GM23338 (cell line): Measurements from ENCODE around the gene MEIOB. TPM values are rescaled to one million over a fixed set of nuclear protein-coding genes. Genes with fewer than 3 reads are reported as not detected.

Experiments used
- ATAC-seq: fragments of 200-7000 bp; cut with Tn5 transposase; 3 replicates; pipeline ENCODE4 v1.9.1; 2020
- DNase-seq: peaks from one replicate; pipeline ENCODE4 v3.0.0-alpha.2; 2015; ENCODE audit warnings: low spot score
- H2AFZ ChIP-seq: fragments of 200-600 bp; sonication (generic); 2 replicates; pipeline ENCODE4 v1.8.0; 2016; ENCODE audit warnings: antibody characterized with exemption, mild to moderate bottlenecking, moderate library complexity
- H3F3A ChIP-seq: fragments of 200-600 bp; sonication (generic); replicated peaks from 2 replicates; pipeline ENCODE4 v1.8.0; 2017; ENCODE audit warnings: antibody characterized with exemption, mixed run types, low read depth
- H3K27ac ChIP-seq: fragments of 200-600 bp; sonication (generic); 2 replicates; pipeline ENCODE4 v1.6.1; 2016; ENCODE audit warnings: low read depth
- H3K27me3 ChIP-seq: fragments of 200-600 bp; sonication (generic); 2 replicates; pipeline ENCODE4 v1.8.0; 2016; ENCODE audit warnings: mild to moderate bottlenecking, mixed run types, moderate library complexity; ENCODE audit not compliant: insufficient read depth
- H3K36me3 ChIP-seq: fragments of 200-600 bp; sonication (generic); 2 replicates; pipeline ENCODE4 v1.8.0; 2016; ENCODE audit warnings: mild to moderate bottlenecking; ENCODE audit not compliant: insufficient read depth
- H3K4me1 ChIP-seq: fragments of 200-600 bp; sonication (generic); 2 replicates; pipeline ENCODE4 v1.8.0; 2016; ENCODE audit warnings: mild to moderate bottlenecking, moderate library complexity; ENCODE audit not compliant: insufficient read depth
- H3K4me2 ChIP-seq: fragments of 200-600 bp; sonication (generic); 2 replicates; pipeline ENCODE4 v1.7.1; 2017; ENCODE audit warnings: mixed run types
- H3K4me3 ChIP-seq: fragments of 200-600 bp; sonication (generic); 2 replicates; pipeline ENCODE4 v1.6.1; 2016; ENCODE audit warnings: mixed run types
- H3K79me2 ChIP-seq: fragments of 200-600 bp; sonication (generic); replicated peaks from 2 replicates; pipeline ENCODE4 v1.8.0; 2017; ENCODE audit warnings: mild to moderate bottlenecking; ENCODE audit not compliant: insufficient read depth
- H3K9me2 ChIP-seq: fragments of 200-600 bp; sonication (generic); 2 replicates; pipeline ENCODE4 v1.8.0; 2017; ENCODE audit not compliant: insufficient read depth
- H4K20me1 ChIP-seq: fragments of 200-600 bp; sonication (generic); replicated peaks from 2 replicates; pipeline ENCODE4 v1.8.0; 2017; ENCODE audit warnings: mild to moderate bottlenecking; ENCODE audit not compliant: insufficient read depth
- H3K27ac Mint-ChIP-seq: 2 replicates; pipeline ENCODE4 v1.8.0; 2020; ENCODE audit warnings: inconsistent platforms, mild to moderate bottlenecking, moderate library complexity, mixed read lengths
- H3K27me3 Mint-ChIP-seq: 3 replicates; pipeline ENCODE4 v1.8.0; 2022; ENCODE audit warnings: low read depth, mild to moderate bottlenecking, moderate library complexity, mixed read lengths, inconsistent platforms; ENCODE audit not compliant: insufficient read depth, poor library complexity
- H3K36me3 Mint-ChIP-seq: 3 replicates; pipeline ENCODE4 v1.8.0; 2021; ENCODE audit warnings: low read depth, mild to moderate bottlenecking, inconsistent platforms, moderate library complexity, mixed read lengths
- H3K4me1 Mint-ChIP-seq: 3 replicates; pipeline ENCODE4 v1.8.0; 2020; ENCODE audit warnings: mild to moderate bottlenecking, inconsistent platforms, mixed read lengths
- H3K4me3 Mint-ChIP-seq: 3 replicates; pipeline ENCODE4 v1.8.0; 2021; ENCODE audit warnings: moderate library complexity, mild to moderate bottlenecking, inconsistent platforms, mixed read lengths
- H3K9me3 Mint-ChIP-seq: 3 replicates; pipeline ENCODE4 v1.8.0; 2020; ENCODE audit warnings: moderate library complexity, mild to moderate bottlenecking, inconsistent platforms, mixed read lengths
- CREB1 ChIP-seq: fragments of 250-450 bp; sonication (Bioruptor Pico); IDR thresholded peaks from 2 replicates; pipeline ENCODE4 v1.5.0; 2020; ENCODE audit warnings: low read depth, mild to moderate bottlenecking, moderate library complexity
- EZH2 ChIP-seq: fragments of 200-600 bp; sonication (generic); IDR thresholded peaks from one replicate; pipeline ENCODE4 v1.8.0; 2017; ENCODE audit warnings: antibody characterized with exemption, mild to moderate bottlenecking, low read depth; ENCODE audit not compliant: unreplicated experiment
- STAT1 ChIP-seq: IDR thresholded peaks from one replicate; pipeline ENCODE4 v1.6.1; 2016; ENCODE audit warnings: antibody characterized with exemption; ENCODE audit not compliant: unreplicated experiment
- ZNF114 ChIP-seq: fragments of 250-450 bp; sonication (Bioruptor Pico); IDR thresholded peaks from 2 replicates; pipeline ENCODE4 v1.5.0; 2020; ENCODE audit warnings: mild to moderate bottlenecking, moderate library complexity
- ZNF331 ChIP-seq: fragments of 250-450 bp; sonication (Bioruptor Pico); IDR thresholded peaks from 2 replicates; pipeline ENCODE4 v1.5.0; 2020; ENCODE audit warnings: low read depth, mild to moderate bottlenecking, moderate library complexity
- polyA plus RNA-seq: library from polyadenylated mRNA; unstranded; fragments of >200 nt; fragmentation: Nextera tagmentation; extraction: Ambion mirVana; gene quantifications from 2 replicates; pipeline ENCODE4 v1.2.1, GENCODE V29; 2016
- total RNA-seq: library from RNA; depleted of rRNA; stranded (reverse); fragments of >200 nt; shearing (Covaris generic); gene quantifications from 2 replicates; pipeline ENCODE4 v1.2.3, GENCODE V29; 2014
- TF ChIP-seq, protein P1 (sequence below): fragments of 250-450 bp; sonication (Bioruptor Pico); IDR thresholded peaks from 2 replicates; pipeline ENCODE4 v1.5.0; 2020; ENCODE audit warnings: mild to moderate bottlenecking, moderate library complexity
- TF ChIP-seq, protein P2 (sequence below): IDR thresholded peaks from 2 replicates; pipeline ENCODE4 v1.6.1; 2016; ENCODE audit warnings: antibody characterized with exemption
- TF ChIP-seq, protein P3 (sequence below): IDR thresholded peaks from one replicate; pipeline ENCODE4 v1.6.1; 2018; ENCODE audit warnings: antibody characterized with exemption; ENCODE audit not compliant: unreplicated experiment

The MEIOB gene
- total and polyA plus RNA-seq, 2 experiments from 2014 or later, result 7.3 to 8.7 TPM

DNA sequence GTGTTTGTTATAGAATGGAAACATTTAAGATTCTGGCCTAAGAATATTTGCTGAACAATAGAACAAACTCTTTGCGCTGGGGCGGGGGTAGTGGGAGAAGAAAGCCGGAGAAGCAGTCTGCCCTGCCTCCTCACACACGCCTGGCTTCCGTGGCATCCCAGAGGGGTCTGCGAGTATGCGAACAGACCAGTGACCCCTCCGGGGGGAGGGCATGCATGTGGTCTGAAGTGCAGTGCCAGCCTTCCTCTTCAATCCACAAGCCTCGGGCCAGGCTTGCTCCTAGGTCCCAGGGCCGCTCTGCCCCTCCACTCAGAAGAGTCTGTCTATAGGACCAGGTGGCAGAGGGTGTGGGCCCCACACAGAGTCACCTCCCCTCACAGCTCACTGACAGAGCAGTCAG lies 64.3 kb downstream of the MEIOB start:
- no peaks in the 10 kb centered on the region for H3K9me2 ChIP-seq

DNA sequence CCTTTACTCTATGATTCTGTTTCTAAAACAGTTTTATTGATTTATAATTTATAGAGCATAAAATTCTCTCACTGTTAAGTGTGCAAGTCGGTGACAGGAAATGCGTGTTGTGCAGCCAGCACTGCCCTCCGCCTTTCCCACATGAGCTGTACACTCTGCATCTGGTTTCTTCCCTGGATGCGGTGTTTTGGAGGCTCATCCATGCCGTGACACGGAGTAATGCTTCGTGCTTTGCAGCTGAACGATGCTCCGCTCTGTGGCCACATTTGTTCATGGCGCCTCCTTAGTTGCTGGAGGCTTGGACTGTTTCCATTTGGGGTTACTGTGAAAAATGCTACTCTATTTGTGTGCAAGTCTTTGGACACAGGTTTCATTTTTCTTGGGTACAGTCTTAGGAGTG lies 71.3 kb downstream of the MEIOB start:
- H3K4me3 Mint-ChIP-seq, result no peak overlapping the region
- no peaks in the 10 kb centered on the region for H4K20me1 ChIP-seq
- TF ChIP-seq, protein P1, sequence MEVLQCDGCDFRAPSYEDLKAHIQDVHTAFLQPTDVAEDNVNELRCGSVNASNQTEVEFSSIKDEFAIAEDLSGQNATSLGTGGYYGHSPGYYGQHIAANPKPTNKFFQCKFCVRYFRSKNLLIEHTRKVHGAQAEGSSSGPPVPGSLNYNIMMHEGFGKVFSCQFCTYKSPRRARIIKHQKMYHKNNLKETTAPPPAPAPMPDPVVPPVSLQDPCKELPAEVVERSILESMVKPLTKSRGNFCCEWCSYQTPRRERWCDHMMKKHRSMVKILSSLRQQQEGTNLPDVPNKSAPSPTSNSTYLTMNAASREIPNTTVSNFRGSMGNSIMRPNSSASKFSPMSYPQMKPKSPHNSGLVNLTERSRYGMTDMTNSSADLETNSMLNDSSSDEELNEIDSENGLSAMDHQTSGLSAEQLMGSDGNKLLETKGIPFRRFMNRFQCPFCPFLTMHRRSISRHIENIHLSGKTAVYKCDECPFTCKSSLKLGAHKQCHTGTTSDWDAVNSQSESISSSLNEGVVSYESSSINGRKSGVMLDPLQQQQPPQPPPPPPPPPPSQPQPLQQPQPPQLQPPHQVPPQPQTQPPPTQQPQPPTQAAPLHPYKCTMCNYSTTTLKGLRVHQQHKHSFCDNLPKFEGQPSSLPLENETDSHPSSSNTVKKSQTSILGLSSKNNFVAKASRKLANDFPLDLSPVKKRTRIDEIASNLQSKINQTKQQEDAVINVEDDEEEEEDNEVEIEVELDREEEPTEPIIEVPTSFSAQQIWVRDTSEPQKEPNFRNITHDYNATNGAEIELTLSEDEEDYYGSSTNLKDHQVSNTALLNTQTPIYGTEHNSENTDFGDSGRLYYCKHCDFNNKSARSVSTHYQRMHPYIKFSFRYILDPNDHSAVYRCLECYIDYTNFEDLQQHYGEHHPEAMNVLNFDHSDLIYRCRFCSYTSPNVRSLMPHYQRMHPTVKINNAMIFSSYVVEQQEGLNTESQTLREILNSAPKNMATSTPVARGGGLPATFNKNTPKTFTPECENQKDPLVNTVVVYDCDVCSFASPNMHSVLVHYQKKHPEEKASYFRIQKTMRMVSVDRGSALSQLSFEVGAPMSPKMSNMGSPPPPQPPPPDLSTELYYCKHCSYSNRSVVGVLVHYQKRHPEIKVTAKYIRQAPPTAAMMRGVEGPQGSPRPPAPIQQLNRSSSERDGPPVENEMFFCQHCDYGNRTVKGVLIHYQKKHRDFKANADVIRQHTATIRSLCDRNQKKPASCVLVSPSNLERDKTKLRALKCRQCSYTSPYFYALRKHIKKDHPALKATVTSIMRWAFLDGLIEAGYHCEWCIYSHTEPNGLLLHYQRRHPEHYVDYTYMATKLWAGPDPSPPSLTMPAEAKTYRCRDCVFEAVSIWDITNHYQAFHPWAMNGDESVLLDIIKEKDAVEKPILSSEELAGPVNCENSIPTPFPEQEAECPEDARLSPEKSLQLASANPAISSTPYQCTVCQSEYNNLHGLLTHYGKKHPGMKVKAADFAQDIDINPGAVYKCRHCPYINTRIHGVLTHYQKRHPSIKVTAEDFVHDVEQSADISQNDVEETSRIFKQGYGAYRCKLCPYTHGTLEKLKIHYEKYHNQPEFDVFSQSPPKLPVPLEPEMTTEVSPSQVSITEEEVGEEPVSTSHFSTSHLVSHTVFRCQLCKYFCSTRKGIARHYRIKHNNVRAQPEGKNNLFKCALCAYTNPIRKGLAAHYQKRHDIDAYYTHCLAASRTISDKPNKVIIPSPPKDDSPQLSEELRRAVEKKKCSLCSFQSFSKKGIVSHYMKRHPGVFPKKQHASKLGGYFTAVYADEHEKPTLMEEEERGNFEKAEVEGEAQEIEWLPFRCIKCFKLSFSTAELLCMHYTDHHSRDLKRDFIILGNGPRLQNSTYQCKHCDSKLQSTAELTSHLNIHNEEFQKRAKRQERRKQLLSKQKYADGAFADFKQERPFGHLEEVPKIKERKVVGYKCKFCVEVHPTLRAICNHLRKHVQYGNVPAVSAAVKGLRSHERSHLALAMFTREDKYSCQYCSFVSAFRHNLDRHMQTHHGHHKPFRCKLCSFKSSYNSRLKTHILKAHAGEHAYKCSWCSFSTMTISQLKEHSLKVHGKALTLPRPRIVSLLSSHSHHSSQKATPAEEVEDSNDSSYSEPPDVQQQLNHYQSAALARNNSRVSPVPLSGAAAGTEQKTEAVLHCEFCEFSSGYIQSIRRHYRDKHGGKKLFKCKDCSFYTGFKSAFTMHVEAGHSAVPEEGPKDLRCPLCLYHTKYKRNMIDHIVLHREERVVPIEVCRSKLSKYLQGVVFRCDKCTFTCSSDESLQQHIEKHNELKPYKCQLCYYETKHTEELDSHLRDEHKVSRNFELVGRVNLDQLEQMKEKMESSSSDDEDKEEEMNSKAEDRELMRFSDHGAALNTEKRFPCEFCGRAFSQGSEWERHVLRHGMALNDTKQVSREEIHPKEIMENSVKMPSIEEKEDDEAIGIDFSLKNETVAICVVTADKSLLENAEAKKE (CRISPR knock-in tag), result no peak
- TF ChIP-seq STAT1, result no peak
- no peak for TF ChIP-seq CREB1 (CRISPR knock-in tag)
- no peak for TF ChIP-seq ZNF114 (CRISPR knock-in tag)
- no peak for TF ChIP-seq EZH2
- TF ChIP-seq, protein P2, sequence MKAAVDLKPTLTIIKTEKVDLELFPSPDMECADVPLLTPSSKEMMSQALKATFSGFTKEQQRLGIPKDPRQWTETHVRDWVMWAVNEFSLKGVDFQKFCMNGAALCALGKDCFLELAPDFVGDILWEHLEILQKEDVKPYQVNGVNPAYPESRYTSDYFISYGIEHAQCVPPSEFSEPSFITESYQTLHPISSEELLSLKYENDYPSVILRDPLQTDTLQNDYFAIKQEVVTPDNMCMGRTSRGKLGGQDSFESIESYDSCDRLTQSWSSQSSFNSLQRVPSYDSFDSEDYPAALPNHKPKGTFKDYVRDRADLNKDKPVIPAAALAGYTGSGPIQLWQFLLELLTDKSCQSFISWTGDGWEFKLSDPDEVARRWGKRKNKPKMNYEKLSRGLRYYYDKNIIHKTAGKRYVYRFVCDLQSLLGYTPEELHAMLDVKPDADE, result no peak

More for the DNA sequence above, 64.3 kb downstream of the MEIOB start:
- no peaks in the 10 kb centered on the region for H3F3A ChIP-seq
- H3K36me3 Mint-ChIP-seq, result peaks cover 40% of the 10 kb centered on the region
- no peaks in the 10 kb centered on the region; the same call in 1 of the 2 replicates for H4K20me1 ChIP-seq
- no peaks in the 10 kb centered on the region for H3K36me3 ChIP-seq
- H3K4me2 ChIP-seq, result no peak overlapping the region
- no peak overlapping the region for H3K27ac ChIP-seq
- H3K27ac Mint-ChIP-seq, result no peak overlapping the region
- peaks cover 18% of the 10 kb centered on the region; the same call in 2 of the 3 replicates for H3K9me3 Mint-ChIP-seq
- no peak for DNase-seq
- H3K4me1 ChIP-seq, result no peaks in the 10 kb centered on the region
- H2AFZ ChIP-seq, result no peak overlapping the region
- TF ChIP-seq STAT1, result no peak
- TF ChIP-seq ZNF331 (CRISPR knock-in tag), result no peak
- TF ChIP-seq, protein P3, sequence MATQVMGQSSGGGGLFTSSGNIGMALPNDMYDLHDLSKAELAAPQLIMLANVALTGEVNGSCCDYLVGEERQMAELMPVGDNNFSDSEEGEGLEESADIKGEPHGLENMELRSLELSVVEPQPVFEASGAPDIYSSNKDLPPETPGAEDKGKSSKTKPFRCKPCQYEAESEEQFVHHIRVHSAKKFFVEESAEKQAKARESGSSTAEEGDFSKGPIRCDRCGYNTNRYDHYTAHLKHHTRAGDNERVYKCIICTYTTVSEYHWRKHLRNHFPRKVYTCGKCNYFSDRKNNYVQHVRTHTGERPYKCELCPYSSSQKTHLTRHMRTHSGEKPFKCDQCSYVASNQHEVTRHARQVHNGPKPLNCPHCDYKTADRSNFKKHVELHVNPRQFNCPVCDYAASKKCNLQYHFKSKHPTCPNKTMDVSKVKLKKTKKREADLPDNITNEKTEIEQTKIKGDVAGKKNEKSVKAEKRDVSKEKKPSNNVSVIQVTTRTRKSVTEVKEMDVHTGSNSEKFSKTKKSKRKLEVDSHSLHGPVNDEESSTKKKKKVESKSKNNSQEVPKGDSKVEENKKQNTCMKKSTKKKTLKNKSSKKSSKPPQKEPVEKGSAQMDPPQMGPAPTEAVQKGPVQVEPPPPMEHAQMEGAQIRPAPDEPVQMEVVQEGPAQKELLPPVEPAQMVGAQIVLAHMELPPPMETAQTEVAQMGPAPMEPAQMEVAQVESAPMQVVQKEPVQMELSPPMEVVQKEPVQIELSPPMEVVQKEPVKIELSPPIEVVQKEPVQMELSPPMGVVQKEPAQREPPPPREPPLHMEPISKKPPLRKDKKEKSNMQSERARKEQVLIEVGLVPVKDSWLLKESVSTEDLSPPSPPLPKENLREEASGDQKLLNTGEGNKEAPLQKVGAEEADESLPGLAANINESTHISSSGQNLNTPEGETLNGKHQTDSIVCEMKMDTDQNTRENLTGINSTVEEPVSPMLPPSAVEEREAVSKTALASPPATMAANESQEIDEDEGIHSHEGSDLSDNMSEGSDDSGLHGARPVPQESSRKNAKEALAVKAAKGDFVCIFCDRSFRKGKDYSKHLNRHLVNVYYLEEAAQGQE, result no peak
- H3K27me3 ChIP-seq, result no peaks in the 10 kb centered on the region
- H3K4me3 Mint-ChIP-seq, result no peak overlapping the region
- no peak for ATAC-seq
- H3K79me2 ChIP-seq, result no peaks in the 10 kb centered on the region
- H3K4me1 Mint-ChIP-seq, result no peaks in the 10 kb centered on the region
- peaks cover 1% of the 10 kb centered on the region for H3K27me3 Mint-ChIP-seq
- H3K4me3 ChIP-seq, result no peak overlapping the region

More for the DNA sequence above, 71.3 kb downstream of the MEIOB start:
- Histone ChIP-seq H3K36me3 (no peaks in the 10 kb centered on the region; the same call in 1 of the 2 replicates), H2AFZ (no peak overlapping the region), H3K4me3 (no peak overlapping the region), H3F3A (no peaks in the 10 kb centered on the region), H3K9me2 (no peaks in the 10 kb centered on the region), H3K79me2 (no peaks in the 10 kb centered on the region), H3K4me2 (no peak overlapping the region), H3K27me3 (no peaks in the 10 kb centered on the region), H3K4me1 (no peaks in the 10 kb centered on the region), H3K27ac (no peak overlapping the region)
- DNase-seq (no peak), ATAC-seq (no peak)
- H3K9me3 Mint-ChIP-seq, result peaks cover 67% of the 10 kb centered on the region
- H3K27me3 Mint-ChIP-seq, result peaks cover 5% of the 10 kb centered on the region
- H3K27ac Mint-ChIP-seq, result no peak overlapping the region
- H3K4me1 Mint-ChIP-seq, result no peaks in the 10 kb centered on the region
- H3K36me3 Mint-ChIP-seq, result peaks cover 71% of the 10 kb centered on the region
